GM19372 (cell line): ENCODE results near the gene RHOB.
A peak's percentile ranks its signal among the peaks of the same experiment; 100 is the strongest.
"Not testable (repeated sequence)": the region's sequence is repeated elsewhere in the genome, so short reads cannot be mapped to it uniquely, and the experiment has no call there.

ENCODE experiments used
- ATAC-seq: cut with Tn5 transposase; IDR thresholded peaks from one replicate; pipeline ENCODE4 v1.9.1; 2021; ENCODE audit warnings: mild to moderate bottlenecking, low read depth, moderate library complexity; ENCODE audit not compliant: unreplicated experiment

The RHOB gene

DNA sequence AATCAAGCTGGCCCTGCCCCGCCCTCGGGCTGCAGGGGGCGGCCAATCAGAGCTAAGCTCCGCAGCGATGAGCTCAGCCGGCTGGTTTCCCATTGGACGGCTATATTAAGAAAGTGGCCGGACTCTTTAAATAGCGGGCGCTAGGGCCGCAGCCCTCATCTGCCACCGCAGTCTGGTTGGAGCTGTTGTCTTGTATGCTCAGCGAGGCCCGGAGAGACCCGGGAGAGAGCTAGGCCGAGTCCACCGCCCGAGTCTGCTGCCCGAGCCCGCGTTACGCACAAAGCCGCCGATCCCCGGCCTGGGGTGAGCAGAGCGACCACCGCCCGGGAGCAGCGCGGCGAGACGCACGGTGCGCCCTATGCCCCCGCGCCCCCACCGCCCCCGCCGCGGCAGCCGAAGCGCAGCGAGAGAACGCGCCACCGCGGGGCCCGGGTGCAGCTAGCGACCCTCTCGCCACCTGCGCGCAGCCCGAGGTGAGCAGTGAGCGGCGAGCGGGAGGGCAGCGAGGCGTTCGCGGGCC, at the start of gene RHOB:
Gene RHOB (plus strand): TSS at position 158 of the 520 bp plus-strand sequence. CDS start 392 bp downstream, outside the sequence.
- peak; percentile 92 for ATAC-seq

- no peak for ATAC-seq
Observed at GRCh38 chr2:20397811-20398447, 48.9 kb upstream of the RHOB start.

DNA sequence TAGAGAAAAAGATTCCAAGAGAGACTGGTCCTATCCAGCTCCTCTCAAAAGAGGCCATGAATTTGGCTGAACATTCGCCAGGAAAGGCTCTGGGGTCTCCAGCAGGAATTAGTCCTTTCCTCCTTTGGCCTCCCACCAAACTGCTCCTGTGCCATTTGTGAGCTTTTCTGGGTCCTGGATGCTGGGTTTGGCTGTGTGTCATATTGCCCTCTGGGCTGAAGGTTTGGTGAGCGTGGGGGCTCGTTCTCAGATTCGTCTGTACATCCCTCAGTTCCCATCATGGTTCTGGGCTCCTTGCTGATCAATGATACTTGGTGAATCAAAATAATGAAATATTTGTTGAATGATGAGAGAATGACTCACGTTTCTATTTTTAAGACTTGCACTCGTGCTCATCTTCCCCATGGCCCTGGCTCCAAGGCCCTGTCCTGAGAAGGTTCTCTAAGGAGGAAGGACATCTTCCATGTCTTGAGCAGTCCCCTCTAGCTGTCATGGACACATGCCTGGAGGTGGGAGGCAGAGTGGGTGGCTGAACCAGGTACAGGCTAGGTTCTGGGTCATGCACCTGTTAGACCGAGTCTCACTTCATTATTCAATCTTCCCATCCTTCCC, 47.8 kb upstream of the RHOB start:
- ATAC-seq = no peak

- no peak for ATAC-seq
Observed at GRCh38 chr2:20400306-20400705, 46.6 kb upstream of the RHOB start.

DNA sequence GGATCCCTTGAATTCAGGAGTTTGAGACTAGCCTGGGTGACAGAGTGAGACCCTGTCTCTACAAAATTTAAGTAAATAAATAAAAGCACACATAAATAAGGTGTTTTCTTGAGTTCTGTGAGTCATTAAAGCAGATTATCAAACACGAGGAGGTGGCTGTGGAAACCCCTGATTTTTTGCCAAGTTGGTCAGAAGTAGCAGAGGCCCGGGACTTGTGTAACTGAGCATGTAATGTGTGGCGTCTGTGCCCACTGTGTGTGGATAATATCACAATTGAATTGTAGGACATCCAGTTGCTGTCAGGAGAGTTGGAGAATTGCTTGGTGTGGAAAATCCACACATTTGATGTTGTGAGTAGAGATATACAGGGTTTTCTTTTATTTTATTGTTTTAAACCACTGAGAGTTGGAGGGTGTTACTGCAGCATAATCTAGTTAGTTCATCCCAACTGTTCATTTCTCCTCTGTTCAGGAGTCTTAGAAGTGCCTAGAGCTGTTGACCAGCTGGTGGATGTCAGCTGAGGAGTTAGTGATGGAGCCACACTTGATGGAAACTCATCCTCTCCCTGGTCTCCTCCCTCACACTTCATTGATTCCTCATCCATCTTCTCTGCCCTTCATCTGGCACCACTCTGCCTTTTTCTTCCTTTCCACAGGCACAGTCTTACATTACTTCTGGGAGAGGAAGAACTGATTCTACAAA, 45.9 kb upstream of the RHOB start:
- no peak for ATAC-seq

DNA sequence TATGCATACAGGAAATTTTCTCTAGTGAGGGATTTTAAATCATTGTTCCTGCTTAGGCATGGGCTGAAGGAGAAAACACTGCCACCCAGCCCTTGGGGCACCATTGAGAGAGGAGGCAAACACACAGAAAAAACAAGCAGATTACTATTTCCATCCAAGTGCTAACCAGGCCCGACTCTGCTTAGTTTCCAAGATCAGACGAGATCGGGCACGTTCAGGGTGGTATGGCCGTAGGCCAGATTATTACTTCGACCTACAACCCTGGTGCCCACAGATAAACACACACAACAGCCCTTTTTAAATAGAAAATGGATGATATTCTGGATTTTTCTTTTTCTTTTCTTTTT, 45.4 kb upstream of the RHOB start:
- ATAC-seq = no peak

- ATAC-seq = no peak
Observed at GRCh38 chr2:20403774-20404312, 43.0 kb upstream of the RHOB start.

GRCh38 chr2:20404950-20405349, 41.9 kb upstream of the RHOB start:
- ATAC-seq = no peak

DNA sequence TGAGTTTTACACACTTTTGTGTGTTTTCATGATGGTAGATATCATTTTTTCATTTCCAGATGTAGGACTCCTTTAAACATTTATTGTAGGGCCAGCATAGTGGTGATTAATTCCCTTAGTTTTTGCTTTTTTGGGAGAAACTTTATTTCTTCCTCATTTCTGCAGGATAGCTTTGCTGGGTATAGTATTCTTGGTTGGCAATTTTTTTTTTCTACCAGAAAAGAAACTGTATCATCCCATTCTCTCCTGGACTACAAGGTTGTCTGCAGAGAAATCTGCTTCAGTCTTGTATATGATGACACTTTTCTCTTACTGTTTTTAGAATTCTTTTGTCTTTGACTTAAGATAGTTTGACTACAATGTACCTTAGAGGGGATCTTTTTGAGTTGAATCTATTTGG, 37.8 kb upstream of the RHOB start:
- no peak for ATAC-seq

DNA sequence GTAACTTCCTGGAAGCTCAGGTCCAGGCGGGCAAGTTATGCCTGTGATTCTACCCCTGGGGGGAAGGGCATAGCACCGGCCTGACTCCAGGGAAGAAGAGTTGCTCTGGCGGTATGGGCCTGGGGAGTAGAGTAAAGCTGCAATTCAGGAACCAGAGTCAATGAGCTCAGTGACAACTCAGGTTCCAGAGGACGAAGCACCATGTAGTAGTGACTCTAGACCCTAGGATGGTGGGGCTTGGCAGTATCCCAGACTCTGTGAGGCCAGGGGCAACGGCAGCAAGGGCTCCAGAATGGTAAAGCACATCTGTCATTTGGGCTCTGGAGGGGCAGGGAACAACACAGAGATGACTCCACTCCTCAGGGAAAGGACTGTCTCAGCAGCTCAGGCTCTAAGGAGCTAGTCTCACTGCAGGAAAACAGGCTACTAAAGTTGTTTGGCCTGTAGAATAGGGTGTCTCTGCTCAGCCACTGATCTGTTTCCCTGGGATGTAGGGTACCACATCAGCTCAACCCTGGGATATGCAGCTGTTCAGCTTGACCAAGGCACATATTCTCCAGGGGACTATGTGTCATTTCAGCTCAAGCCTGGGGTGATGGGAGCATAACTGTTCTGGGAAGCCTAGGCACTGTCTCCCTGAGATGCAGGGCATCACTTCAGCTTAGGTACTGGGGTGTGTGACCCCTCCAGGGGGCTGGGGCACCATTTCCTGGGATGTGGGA, 36.2 kb upstream of the RHOB start:
- no peak for ATAC-seq

DNA sequence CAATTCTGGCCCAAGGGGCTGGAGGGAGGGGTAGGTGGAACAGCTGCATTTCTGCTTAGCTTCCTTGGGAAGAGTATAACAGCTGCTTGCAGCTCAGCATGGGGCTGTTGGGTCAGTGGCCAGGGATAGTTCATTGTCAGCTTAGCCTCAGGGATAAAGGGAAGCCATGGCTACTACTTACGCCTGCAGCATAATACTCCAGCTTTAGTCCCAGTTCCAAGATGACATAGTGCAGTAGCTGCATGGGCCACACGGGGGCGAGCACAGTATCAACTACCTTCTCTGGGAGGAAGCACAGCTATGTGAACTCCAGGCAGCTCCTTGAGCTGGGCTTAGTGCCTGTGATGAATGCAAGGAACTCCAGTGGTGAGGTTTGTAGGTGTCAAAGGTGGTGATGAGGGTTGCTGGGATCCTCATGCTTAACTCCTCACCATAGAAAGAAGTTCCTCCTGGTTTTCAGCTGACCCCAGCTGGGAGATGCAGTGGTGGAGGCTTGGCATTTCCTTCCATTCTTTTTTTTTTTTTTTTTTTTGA, 35.4 kb upstream of the RHOB start:
- peak; percentile 100 for ATAC-seq

DNA sequence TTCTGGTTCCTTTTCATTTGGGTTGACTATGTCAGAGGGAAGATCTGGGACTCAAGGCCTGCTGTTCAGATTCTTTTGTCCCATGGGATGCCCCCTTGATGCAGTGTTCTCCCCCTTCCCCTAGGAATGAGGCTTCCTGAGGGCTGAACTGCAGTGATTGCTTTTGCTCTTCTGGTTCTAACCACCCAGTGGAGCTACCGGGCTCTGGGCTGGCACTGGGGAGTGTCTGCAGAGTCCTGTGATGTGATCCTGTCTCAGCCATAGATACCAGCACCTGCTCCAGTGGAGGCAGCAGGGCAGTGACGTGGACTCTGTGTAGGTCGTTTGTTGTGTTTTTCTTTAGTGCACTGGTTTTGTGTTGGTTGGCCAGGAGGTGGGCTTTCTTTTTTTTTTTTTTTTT, 32.1 kb upstream of the RHOB start:
- ATAC-seq = no peak

- ATAC-seq = no peak
Observed at GRCh38 chr2:20415511-20415918, 31.4 kb upstream of the RHOB start.

GRCh38 chr2:20416723-20417122, 30.2 kb upstream of the RHOB start:
- no peak for ATAC-seq

DNA sequence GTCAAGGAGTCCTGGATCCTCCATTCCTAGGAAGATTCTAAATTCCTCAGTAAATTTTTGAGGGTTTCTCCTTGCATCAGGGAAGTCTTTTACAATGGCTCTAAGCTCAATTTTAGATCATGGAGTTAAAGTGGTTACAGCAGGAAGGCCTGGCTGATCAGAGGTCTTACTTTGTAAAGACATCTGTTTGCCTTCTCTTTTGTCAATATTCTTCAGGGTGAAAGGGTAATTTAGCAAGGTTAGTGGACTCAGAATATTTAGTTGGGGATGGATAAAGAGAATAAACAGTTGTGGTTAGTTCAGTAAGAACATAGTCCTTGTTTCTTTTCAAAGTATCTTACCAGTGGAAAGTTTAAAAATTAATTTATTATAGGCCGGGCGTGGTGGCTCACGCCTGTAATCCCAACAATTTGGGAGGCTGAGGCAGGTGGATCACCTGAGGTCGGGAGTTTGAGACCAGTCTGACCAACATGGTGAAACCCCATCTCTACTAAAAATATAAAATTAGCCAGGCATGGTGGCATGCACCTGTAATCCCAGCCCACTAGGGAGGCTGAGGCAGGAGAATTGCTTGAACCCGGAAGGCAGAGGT, 29.5 kb upstream of the RHOB start:
- ATAC-seq = not testable (repeated sequence)

DNA sequence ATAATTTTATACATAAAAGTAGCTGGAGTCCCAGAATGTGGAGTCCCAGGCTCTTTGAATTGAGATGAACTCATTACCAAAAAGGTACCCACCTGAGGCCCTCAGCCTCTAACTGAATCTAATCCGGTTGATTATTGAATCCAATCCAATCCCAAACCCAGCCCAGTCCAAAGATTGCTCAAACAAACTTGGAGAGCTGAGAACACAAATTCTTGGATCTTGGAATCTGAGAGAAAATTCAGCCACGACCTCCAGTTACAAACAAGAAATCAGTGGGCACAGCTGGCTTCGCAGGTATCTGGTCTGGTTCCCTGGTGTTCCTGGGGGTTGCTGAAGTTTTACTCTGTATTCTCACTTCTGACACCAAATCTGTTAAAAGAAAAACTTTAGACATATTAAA, 28.4 kb upstream of the RHOB start:
- no peak for ATAC-seq

DNA sequence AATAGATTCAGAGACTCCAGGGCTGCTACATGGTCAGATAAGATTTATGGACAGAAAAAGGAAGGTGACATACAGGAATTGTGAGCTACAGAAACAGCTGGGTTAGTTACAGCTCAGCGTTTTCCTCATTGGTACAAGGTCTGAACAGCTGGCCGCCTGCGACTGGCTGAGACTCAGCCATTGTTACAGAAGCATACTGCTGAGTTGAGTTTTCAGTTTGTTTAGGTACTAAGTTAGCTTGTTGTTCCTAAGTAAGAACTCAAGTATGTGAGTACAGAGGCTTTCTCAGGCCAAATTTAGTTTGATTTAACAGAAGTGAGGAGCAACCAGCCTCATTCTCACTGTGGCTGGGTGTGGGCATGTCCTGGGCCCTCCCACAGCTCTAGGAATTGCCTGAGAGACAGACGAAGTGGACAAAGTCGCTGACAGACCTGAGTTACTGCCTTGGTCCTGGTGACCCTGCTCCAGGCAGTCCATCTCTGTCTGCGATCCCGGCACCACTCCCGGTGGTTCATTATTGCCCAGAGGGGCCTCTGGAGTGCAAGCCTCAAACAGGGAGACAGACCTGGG, 27.8 kb upstream of the RHOB start:
- no peak for ATAC-seq

GRCh38 chr2:20419752-20420151, 27.1 kb upstream of the RHOB start:
- no peak for ATAC-seq

GRCh38 chr2:20421336-20421987, 25.4 kb upstream of the RHOB start:
- no peak for ATAC-seq
